Activated naive CD8-positive, alpha-beta T cell treated with anti-CD3 and anti-CD28 coated beads, Interleukin-2, amount 50 U/mL, for 16 hours (primary cell): ENCODE data around the gene BRSK2.

Source experiments
- DNase-seq: peaks from one replicate; pipeline ENCODE4 v3.0.0-alpha.2; 2020; ENCODE audit warnings: low read depth, low spot score

Gene BRSK2

GRCh38 chr11:1451781-1452470 is 62.2 kb downstream of the BRSK2 start:
- DNase-seq, result no peak

- no peak for DNase-seq
Measured at GRCh38 chr11:1452744-1453143, 63.0 kb downstream of the BRSK2 start.

- DNase-seq, result no peak
Measured at GRCh38 chr11:1453611-1454034, 63.9 kb downstream of the BRSK2 start.

GRCh38 chr11:1454576-1454975 is 64.8 kb downstream of the BRSK2 start:
- no peak for DNase-seq

GRCh38 chr11:1455032-1455762 is 65.5 kb downstream of the BRSK2 start:
- no peak for DNase-seq

- DNase-seq, result no peak
Measured at GRCh38 chr11:1455763-1456060, 66.0 kb downstream of the BRSK2 start.

GRCh38 chr11:1456176-1456575 is 66.4 kb downstream of the BRSK2 start:
- DNase-seq, result no peak

GRCh38 chr11:1456596-1457325 is 67.0 kb downstream of the BRSK2 start:
- DNase-seq, result no peak

- no peak for DNase-seq
Measured at GRCh38 chr11:1457326-1457680, 67.6 kb downstream of the BRSK2 start.

- no peak for DNase-seq
Measured at GRCh38 chr11:1457856-1458255, 68.1 kb downstream of the BRSK2 start.

GRCh38 chr11:1458340-1459218 is 68.8 kb downstream of the BRSK2 start:
- no peak for DNase-seq

GRCh38 chr11:1459219-1459575 is 69.5 kb downstream of the BRSK2 start:
- DNase-seq, result no peak

- no peak for DNase-seq
Measured at GRCh38 chr11:1459764-1460395, 70.1 kb downstream of the BRSK2 start.

GRCh38 chr11:1460396-1460985 is 70.8 kb downstream of the BRSK2 start:
- no peak for DNase-seq

- DNase-seq, result no peak
Measured at GRCh38 chr11:1460986-1461825, 71.5 kb downstream of the BRSK2 start.

- DNase-seq, result no peak
Measured at GRCh38 chr11:1461826-1462697, 72.3 kb downstream of the BRSK2 start.

- DNase-seq, result no peak
Measured at GRCh38 chr11:1462698-1462975, 72.9 kb downstream of the BRSK2 start.

- DNase-seq, result no peak
Measured at GRCh38 chr11:1463056-1463455, 73.3 kb downstream of the BRSK2 start.

GRCh38 chr11:1466784-1467183 is 77.0 kb downstream of the BRSK2 start:
- DNase-seq, result no peak
